Spleen (tissue), 7 donors: ENCODE measurements around the gene DIP2A.

Experiments used
- CTCF ChIP-seq, 11 experiments: fragments of 200-600 bp in 7 of 11; fragments of 450-650 bp in 4 of 11; sonication (generic) in 4 of 11; IDR thresholded peaks in 8 of 11; conservative IDR thresholded peaks in 3 of 11; 1 replicate in 7 of 11; 2 replicates in 4 of 11; pipeline versions ENCODE4 v1.4.0 to v1.8.0; 2016 to 2021; ENCODE audit warnings: antibody characterized with exemption in 11 of 11, inconsistent platforms in 4 of 11, mild to moderate bottlenecking in 1 of 11
- POLR2A ChIP-seq, 3 donors: fragments of 450-650 bp; IDR thresholded peaks; one replicate each; pipeline ENCODE4 v1.5.1; 2017; ENCODE audit warnings: antibody characterized with exemption in 3 of 3, mild to moderate bottlenecking in 1 of 3
- POLR2AphosphoS5 ChIP-seq, 3 donors: sonication (generic); formaldehyde crosslinking; IDR thresholded peaks; one replicate each; pipeline ENCODE4 v1.5.1; 2017; ENCODE audit warnings: antibody characterized with exemption in 3 of 3
- donor health status: DM: no; HTN: no; CAD: no; lungs with moderate emphysema.
- donor health status: DM: no; HTN: no; CAD: no.
- donor health status: DM: no; HTN: no; CAD: no.

- TF ChIP-seq CTCF (IDR thresholded peaks at IDR 0.05 in 8 of 11, conservative IDR thresholded peaks at IDR 0.05 in 3 of 11) (no peak), POLR2A (IDR thresholded peaks at IDR 0.05) (no peak), POLR2AphosphoS5 (IDR thresholded peaks at IDR 0.05) (no peak)
Observed at GRCh38 chr21:46581780-46582307, 123.2 kb downstream of the DIP2A start.
